SK-N-SH (cell line): ENCODE results near the gene GATA2. TPM values are rescaled to one million over a fixed set of nuclear protein-coding genes. Genes with fewer than 3 reads are reported as not detected.

Experiments
- CTCF ChIA-PET: fragments of 300-600, 350-600 bp; formaldehyde crosslinking; extraction: SDS; loops from one replicate; lab custom pipeline; 2021; lab: Yijun Ruan, JAX
- POLR2A ChIA-PET: fragments of 350-600 bp; sonication (Branson Sonifier 250); formaldehyde crosslinking; extraction: SDS; loops from one replicate; lab custom pipeline; 2020; ENCODE audit warnings: antibody characterized with exemption, inconsistent platforms; lab: Yijun Ruan, JAX
- DNase-seq: peaks from one replicate; pipeline ENCODE4 v3.0.0; 2012
- H2AFZ ChIP-seq: fragments of 200-600 bp; sonication (generic); 2 replicates; pipeline ENCODE4 v1.8.1; 2016; ENCODE audit warnings: antibody characterized with exemption, mild to moderate bottlenecking, low read depth
- H3F3A ChIP-seq: fragments of 200-600 bp; sonication (generic); replicated peaks from 2 replicates; pipeline ENCODE3; 2016; ENCODE audit warnings: antibody characterized with exemption, mild to moderate bottlenecking; ENCODE audit not compliant: insufficient read depth
- H3K27ac ChIP-seq, 2 experiments: fragments of 200-500 bp in 1 of 2; fragments of 200-600 bp in 1 of 2; sonication (Bioruptor generic) in 1 of 2; sonication (generic), shearing (Covaris generic) in 1 of 2; 2 replicates each; pipeline versions ENCODE4 v1.5.1 to v1.6.1; 2014 to 2016; ENCODE audit warnings: low read depth in 2 of 2, inconsistent platforms in 1 of 2, low read length in 1 of 2, mild to moderate bottlenecking in 1 of 2, mixed read lengths in 1 of 2
- H3K27me3 ChIP-seq: fragments of 200-600 bp; sonication (generic), shearing (Covaris generic); 2 replicates; pipeline ENCODE4 v1.6.1; 2016; ENCODE audit warnings: mixed run types; ENCODE audit not compliant: insufficient read depth
- H3K36me3 ChIP-seq, 2 experiments: fragments of 200-500 bp in 1 of 2; fragments of 200-600 bp in 1 of 2; sonication (Bioruptor generic) in 1 of 2; sonication (generic) in 1 of 2; replicated peaks in 1 of 2; 2 replicates each; pipeline versions ENCODE3 to v1.5.1; 2014 to 2016; ENCODE audit warnings: low read length in 1 of 2, mild to moderate bottlenecking in 1 of 2; ENCODE audit not compliant: insufficient read depth in 2 of 2, control insufficient read depth in 1 of 2
- H3K4me1 ChIP-seq, 2 experiments: fragments of 200-500 bp in 1 of 2; fragments of 200-600 bp in 1 of 2; sonication (Bioruptor generic) in 1 of 2; sonication (generic), shearing (Covaris generic) in 1 of 2; 2 replicates each; pipeline versions ENCODE4 v1.5.1 to v1.6.1; 2014 to 2016; ENCODE audit warnings: low read depth in 1 of 2, low read length in 1 of 2, mixed run types in 1 of 2; ENCODE audit not compliant: insufficient read depth in 2 of 2, control insufficient read depth in 1 of 2
- H3K4me2 ChIP-seq: fragments of 200-600 bp; sonication (generic), shearing (Covaris generic); 2 replicates; pipeline ENCODE4 v1.6.1; 2017; ENCODE audit warnings: mixed run types
- H3K4me3 ChIP-seq, 2 experiments: fragments of 200-500 bp in 1 of 2; fragments of 200-600 bp in 1 of 2; sonication (Bioruptor generic) in 1 of 2; sonication (generic), shearing (Covaris generic) in 1 of 2; 2 replicates each; pipeline versions ENCODE4 v1.5.1 to v1.8.1; 2014 to 2016; ENCODE audit warnings: low read depth in 2 of 2, inconsistent platforms in 1 of 2, low read length in 1 of 2, mild to moderate bottlenecking in 1 of 2, mixed read lengths in 1 of 2, moderate library complexity in 1 of 2
- H3K79me2 ChIP-seq: fragments of 200-600 bp; sonication (generic); 2 replicates; pipeline ENCODE4 v1.8.1; 2017; ENCODE audit warnings: mild to moderate bottlenecking; ENCODE audit not compliant: insufficient read depth
- H3K9ac ChIP-seq: fragments of 200-600 bp; sonication (generic); 2 replicates; pipeline ENCODE4 v1.6.1; 2017; ENCODE audit warnings: mixed run types
- H3K9me2 ChIP-seq: fragments of 200-600 bp; sonication (generic); 2 replicates; pipeline ENCODE4 v1.6.1; 2017; ENCODE audit warnings: mixed run types
- H3K9me3 ChIP-seq: fragments of 200-600 bp; sonication (generic); 2 replicates; pipeline ENCODE4 v1.6.1; 2017; ENCODE audit warnings: mixed run types, mild to moderate bottlenecking, moderate library complexity
- H4K20me1 ChIP-seq: fragments of 200-600 bp; sonication (generic); 2 replicates; pipeline ENCODE4 v1.6.1; 2017; ENCODE audit warnings: mild to moderate bottlenecking, mixed run types; ENCODE audit not compliant: insufficient read depth
- CHD2 ChIP-seq: fragments of 150-350 bp; IDR thresholded peaks from 2 replicates; pipeline ENCODE4 v1.6.1; 2018; ENCODE audit warnings: low read length; ENCODE audit not compliant: partially characterized antibody
- CTCF ChIP-seq: fragments of 200-600 bp; sonication (generic); IDR thresholded peaks from 2 replicates; pipeline ENCODE4 v1.6.1; 2017; ENCODE audit warnings: antibody characterized with exemption, mild to moderate bottlenecking, moderate library complexity
- ELF1 ChIP-seq: IDR thresholded peaks from 2 replicates; pipeline ENCODE4 v1.4.0; 2012
- FOXJ3 ChIP-seq: sonication (generic); formaldehyde crosslinking; IDR thresholded peaks from 2 replicates; pipeline ENCODE4 v1.5.1; 2020; ENCODE audit warnings: mild to moderate bottlenecking, missing genetic modification reagents
- FOXM1 ChIP-seq: IDR thresholded peaks from 2 replicates; pipeline ENCODE4 v1.4.0; 2012; ENCODE audit warnings: low read depth, mild to moderate bottlenecking
- MAX ChIP-seq: IDR thresholded peaks from 2 replicates; pipeline ENCODE4 v1.4.0; 2012; ENCODE audit warnings: low read depth
- NRF1 ChIP-seq: IDR thresholded peaks from 2 replicates; pipeline ENCODE4 v1.6.1; 2012; ENCODE audit warnings: low read depth, mild to moderate bottlenecking, low read length
- PBX3 ChIP-seq: IDR thresholded peaks from 2 replicates; pipeline ENCODE4; 2012
- TAF1 ChIP-seq: IDR thresholded peaks from 2 replicates; pipeline ENCODE4 v1.6.1; 2012; ENCODE audit warnings: low read depth, mild to moderate bottlenecking, low read length, moderate library complexity, borderline replicate concordance
- TCF12 ChIP-seq: IDR thresholded peaks from 2 replicates; pipeline ENCODE4 v1.4.0; 2012
- TEAD4 ChIP-seq: IDR thresholded peaks from 2 replicates; pipeline ENCODE4 v1.4.0; 2012; ENCODE audit warnings: mild to moderate bottlenecking, borderline replicate concordance; ENCODE audit not compliant: insufficient read depth
- USF1 ChIP-seq: IDR thresholded peaks from 2 replicates; pipeline ENCODE4 v1.4.0; 2012; ENCODE audit warnings: low read depth, borderline replicate concordance
- WGBS: methylation state at CpG from one replicate; pipeline ENCODE4 v1.1.6; 2017; ENCODE audit warnings: low lambda C conversion rate; 5-methylcytosine and 5-hydroxymethylcytosine counted together
- polyA plus RNA-seq, 3 experiments: library from polyadenylated mRNA; depleted of rRNA; stranded (reverse); fragments of >200 nt; gene quantifications; 2 replicates each; pipeline ENCODE4 v1.2.3, GENCODE V29; 2012

The GATA2 gene
- polyA plus RNA-seq, 1 of the 3 experiments (the other 2 are of a cell fraction): 5.5 TPM

GRCh38 chr3:128446821-128447220, 46.2 kb downstream of the GATA2 start:
- no peaks in the 10 kb centered on the region for H3K79me2 ChIP-seq
- WGBS: 69% methylated on average over 1 of the region's 1 CpG
- TF ChIP-seq CHD2 (no peak), FOXJ3 (CRISPR knock-in tag) (no peak), CTCF (no peak), TCF12 (no peak), FOXM1 (no peak), ELF1 (no peak), TEAD4 (no peak), NRF1 (no peak), MAX (no peak), TAF1 (no peak), USF1 (no peak)
- no peaks in the 10 kb centered on the region; a peak in 1 of 4 replicates for H3K4me1 ChIP-seq
- ChIA-PET POLR2A (no interaction called here), CTCF (interaction anchor here (0.6 to 1.0 kb wide), 2 partner anchors 19 to 352 kb away, joined by 3 to 4 read pairs; no protein-coding TSS in a partner anchor)
- H2AFZ ChIP-seq: no peak overlapping the region
- H3K9me3 ChIP-seq: no peaks in the 10 kb centered on the region
- H3K27ac ChIP-seq: no peak overlapping the region
- no peak overlapping the region for H3K4me2 ChIP-seq
- H3K4me3 ChIP-seq: no peak overlapping the region
- H3K27me3 ChIP-seq: no peaks in the 10 kb centered on the region
- no peaks in the 10 kb centered on the region for H3K9me2 ChIP-seq
- H4K20me1 ChIP-seq: no peaks in the 10 kb centered on the region
- H3K36me3 ChIP-seq: no peaks in the 10 kb centered on the region
- DNase-seq: no peak
- H3F3A ChIP-seq: no peaks in the 10 kb centered on the region
- no peak overlapping the region for H3K9ac ChIP-seq

- no peaks in the 10 kb centered on the region for H3F3A ChIP-seq
- DNase-seq: no peak
- H3K27ac ChIP-seq: no peak overlapping the region
- WGBS: 32% methylated on average over 1 of the region's 1 CpG
- H3K9me3 ChIP-seq: no peaks in the 10 kb centered on the region
- no peak for TF ChIP-seq PBX3
- no peaks in the 10 kb centered on the region for H3K9me2 ChIP-seq
- no peaks in the 10 kb centered on the region for H3K27me3 ChIP-seq
- no peaks in the 10 kb centered on the region for H4K20me1 ChIP-seq
- ChIA-PET CTCF (no interaction called here), POLR2A (no interaction called here)
- no peak overlapping the region for H3K4me3 ChIP-seq
- no peaks in the 10 kb centered on the region for H3K79me2 ChIP-seq
- H2AFZ ChIP-seq: no peak overlapping the region
- no peak overlapping the region for H3K9ac ChIP-seq
- no peaks in the 10 kb centered on the region; a peak in 1 of 4 replicates for H3K4me1 ChIP-seq
- no peaks in the 10 kb centered on the region for H3K36me3 ChIP-seq
- H3K4me2 ChIP-seq: no peak overlapping the region
Measured at GRCh38 chr3:128445357-128445756, 47.6 kb downstream of the GATA2 start.
